ENCODE results near the gene PLEKHA8.

PLEKHA8 gene

DNA sequence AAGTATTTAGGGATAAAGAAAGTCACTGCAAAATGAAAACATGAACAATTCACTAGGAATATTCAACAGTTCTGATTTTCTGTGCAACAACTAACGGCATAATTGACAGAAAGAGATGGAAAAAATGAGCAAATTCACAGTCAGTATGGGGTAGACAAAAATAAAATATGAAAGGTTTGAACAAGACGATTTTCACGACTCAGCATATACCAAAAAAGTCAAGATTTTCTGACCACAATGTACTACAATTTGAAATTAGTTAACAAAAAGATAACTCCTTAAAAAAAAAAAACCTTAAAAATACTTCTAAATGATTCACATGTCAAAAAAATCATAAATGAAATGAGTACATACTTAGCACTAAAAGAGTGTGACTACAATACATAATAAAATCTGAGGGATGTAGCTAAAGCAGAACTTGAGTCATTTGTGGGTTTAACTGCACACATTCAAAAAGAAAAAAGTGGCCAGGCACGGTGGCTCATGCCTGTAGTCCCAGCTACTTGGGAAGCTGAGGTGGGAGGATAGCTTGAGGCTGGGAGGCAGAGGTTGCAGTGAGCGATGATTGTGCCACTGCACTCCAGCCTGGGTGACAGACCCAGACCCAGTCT lies 84.0 kb downstream of the PLEKHA8 start:
- no peak for DNase-seq (ENCODE audit: low spot score)

DNA sequence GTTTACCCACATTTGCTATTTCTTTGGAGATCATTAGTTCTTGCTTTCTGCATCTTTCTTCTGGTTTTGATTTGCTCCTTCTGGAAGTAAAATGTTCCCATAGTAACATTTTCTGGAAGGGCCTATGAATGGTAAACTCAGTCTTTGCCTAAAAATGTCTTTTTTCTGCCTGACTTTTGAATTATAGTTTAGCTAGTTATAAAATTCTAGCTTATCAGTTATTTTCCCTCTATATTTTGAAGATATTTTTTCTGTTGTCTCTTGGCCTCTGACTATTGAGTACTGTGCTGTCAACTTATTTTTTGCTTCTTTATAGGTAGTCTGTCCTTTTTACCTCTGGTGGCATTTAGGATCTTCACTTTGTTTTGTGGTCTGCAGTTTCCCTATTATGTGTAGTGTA lies 84.9 kb downstream of the PLEKHA8 start:
- no peak for DNase-seq (ENCODE audit: low spot score)

DNA sequence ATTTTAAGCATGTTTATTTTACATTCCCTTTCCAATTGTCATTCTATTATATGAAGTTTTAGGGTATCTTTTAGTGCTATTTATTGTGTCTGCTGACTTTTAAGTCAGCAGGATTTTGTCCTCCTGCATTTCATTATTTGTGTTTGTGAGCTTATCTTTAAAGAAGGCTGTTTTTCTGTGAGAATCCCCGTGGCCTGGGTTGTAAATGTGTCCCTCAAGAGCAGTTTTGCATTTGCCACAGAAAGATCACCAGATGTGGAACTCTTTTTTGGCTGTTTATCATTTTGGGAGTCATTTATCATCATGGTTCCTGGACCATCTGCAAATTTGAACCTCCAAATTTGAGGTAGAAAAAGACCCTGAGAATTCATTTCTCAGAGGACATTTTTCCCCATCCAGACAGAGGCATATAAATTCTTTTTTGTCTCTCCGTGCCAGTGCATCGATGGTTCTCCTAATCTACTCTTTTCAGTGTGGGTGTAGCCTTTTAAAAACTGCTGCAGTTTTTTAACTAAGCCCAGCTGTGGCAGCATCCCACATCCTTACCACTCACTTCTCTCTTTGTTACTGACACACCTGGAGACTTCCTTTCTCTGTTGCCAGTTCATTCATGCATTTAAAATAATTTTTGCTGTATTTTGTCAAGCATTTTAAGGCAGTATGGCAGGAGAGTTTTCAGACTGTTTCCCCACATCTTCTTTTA lies 86.5 kb downstream of the PLEKHA8 start:
- DNase-seq (ENCODE audit: low spot score) = no peak

DNA sequence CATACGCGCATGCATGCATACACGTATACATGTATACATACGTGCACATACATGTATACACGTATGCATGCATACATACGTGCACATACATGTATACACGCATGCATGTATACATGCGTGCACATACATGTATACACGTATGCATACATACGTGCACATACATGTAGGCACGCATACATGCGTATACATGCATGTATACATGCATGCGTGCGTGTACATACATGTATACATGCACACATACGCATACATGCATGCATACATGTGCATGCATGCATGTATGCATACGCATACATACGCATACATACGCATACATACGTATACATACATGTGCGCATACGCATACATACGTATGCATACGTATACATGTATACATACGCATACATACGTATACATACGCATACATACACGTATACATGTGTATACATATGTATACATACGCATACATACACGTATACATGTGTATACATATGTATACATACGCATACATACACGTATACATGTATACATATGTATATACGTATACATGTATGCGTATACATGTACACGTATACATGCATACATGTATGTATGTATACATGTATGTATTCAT lies 87.6 kb downstream of the PLEKHA8 start:
- no peak for DNase-seq (ENCODE audit: low spot score)

DNA sequence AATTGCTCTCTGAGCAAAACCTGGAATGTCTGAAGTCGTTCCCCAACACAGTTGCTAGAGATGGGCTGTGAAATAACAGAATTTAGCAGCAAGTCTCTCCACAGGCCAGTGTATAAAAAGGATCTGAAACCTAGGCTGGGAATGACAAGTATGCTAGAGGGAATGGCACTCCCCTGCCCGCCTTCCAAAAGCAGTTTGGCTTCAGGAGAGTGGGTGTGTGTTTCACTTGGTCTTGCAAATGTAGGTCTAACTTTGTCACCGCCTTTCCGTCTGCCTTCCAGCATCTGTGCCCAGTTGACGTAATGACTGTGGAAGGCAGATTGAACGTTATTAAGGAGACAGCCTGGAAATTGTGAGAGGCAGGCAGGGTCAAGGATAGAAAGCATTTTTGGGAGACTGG lies 88.6 kb downstream of the PLEKHA8 start:
- DNase-seq (ENCODE audit: low spot score) = no peak

DNA sequence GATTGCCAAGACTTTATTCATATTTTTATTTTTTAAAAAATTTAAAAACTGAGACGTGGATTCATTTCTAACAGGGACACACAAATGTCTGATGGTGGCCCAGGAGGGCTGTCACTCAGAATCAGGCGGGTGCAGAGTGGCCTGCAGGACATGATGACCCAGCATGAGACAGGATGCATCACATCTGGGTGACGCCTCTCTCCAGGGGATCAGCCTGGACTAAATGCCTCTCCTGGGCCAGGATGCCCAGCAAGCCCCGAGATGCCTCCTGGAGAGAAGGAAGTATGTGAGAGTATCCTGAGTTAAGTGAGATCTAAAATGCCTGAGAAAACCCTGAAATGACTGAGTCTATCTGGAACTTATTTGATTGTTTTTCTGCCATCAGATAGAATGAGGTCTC lies 89.7 kb downstream of the PLEKHA8 start:
- no peak for DNase-seq (ENCODE audit: low spot score)

DNA sequence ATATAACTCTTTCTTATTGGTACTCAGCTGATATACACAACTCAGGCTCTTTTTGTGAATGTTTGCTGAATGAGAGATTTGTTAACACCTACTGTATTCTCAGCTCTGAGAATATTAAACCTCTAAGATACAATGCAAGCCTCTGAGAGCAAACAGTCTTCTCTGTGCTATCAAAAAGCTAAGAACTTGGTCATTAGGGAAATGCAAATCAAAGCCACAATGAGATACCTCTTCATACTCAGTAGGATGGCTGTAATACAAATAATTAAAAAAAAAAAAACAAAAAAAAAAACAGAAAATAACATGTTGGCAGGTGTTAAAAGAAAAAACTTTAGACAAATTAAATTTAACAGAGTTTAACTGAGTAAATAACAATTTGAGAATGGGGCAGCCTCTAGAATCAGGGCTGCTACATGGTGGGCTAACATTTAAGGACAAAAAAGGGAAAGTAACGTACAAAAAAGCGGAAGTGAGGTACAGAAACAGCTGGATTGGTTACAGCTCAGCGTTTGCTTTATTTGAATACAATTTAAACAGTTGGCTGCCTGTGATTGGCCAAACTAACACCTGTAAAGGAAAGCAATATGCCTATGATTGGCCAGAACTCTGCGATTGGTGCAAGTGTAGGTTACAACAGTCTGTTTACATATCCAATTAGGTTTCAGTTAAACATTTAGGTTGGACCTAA lies 91.8 kb downstream of the PLEKHA8 start:
- DNase-seq (ENCODE audit: low spot score) = no peak

DNA sequence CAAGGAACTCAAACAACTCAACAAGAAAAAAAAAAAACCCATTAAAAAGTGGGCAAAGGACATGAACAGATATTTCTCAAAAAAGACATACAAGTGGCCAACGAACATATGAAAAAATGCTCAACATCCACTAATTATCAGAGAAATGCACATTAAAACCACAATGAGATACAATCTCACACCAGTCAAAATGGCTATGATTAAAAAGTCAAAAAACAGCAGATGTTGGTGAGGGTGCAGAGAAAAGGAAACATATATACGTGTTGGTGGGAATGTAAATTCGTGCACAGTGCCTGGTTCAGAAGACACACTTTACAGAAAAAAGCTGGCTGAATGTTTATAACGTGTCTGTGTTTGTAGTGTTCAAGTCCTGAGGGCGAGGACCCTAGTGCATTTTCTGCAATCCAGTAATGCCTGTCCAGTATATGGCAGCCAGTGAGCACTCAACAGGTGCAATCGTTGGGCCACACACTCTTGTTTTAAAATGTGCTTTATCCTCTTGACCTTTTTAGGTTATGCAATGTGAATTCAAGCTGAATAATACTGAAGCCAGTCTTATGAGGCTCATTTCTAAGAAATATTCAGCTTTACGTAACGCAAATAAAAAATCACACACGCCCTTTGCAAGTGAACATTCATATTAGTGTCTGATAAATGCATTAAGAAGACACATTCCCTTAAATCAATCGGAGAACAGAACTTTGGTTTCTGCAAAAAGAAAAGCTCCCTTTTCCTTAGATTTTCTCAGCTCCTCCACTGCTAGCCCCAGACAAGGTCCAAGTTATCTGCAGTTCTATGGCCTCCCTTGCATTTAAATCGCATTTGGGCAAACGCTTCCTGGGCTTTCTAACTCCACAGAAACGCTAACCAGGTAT lies 105.8 kb downstream of the PLEKHA8 start:
- no peak for DNase-seq (ENCODE audit: low spot score)

DNA sequence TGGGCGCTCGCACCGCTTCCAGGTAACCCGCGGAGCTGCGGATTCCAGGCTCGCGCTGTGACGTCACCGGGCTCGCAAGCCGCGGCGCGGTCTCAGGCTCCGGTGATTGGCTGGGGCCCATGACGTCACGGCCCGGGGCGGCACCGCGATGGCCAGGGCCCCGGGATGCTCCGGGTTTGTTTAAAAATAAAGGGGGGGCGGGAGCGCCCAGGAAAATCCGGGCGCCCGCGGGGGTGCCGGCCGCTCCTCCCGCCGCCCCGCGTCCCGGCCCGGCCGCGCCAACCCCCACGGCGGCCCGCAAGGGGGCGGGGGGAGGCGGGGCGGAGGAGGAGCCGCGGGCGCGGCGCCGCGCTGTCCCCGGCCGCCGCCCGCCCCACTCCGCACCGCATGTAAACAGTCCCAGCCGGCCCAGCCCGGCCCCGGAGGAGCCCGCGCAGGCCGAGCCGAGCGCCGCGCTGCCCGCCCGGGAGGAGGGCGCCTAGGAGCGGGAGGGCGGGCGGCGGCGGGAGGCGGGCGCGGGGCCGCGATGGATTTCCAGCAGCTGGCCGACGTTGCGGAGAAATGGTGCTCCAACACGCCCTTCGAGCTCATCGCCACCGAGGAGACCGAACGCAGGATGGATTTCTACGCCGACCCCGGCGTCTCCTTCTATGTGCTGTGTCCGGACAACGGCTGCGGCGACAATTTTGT lies 106.5 kb downstream of the PLEKHA8 start, which contains the start of gene MTURN:
TSS of gene MTURN (plus strand) at position 376 of the 690 bp plus-strand sequence. CDS start at position 527, 151 bp downstream.
- DNase-seq (ENCODE audit: low spot score) = peak; percentile 100

DNA sequence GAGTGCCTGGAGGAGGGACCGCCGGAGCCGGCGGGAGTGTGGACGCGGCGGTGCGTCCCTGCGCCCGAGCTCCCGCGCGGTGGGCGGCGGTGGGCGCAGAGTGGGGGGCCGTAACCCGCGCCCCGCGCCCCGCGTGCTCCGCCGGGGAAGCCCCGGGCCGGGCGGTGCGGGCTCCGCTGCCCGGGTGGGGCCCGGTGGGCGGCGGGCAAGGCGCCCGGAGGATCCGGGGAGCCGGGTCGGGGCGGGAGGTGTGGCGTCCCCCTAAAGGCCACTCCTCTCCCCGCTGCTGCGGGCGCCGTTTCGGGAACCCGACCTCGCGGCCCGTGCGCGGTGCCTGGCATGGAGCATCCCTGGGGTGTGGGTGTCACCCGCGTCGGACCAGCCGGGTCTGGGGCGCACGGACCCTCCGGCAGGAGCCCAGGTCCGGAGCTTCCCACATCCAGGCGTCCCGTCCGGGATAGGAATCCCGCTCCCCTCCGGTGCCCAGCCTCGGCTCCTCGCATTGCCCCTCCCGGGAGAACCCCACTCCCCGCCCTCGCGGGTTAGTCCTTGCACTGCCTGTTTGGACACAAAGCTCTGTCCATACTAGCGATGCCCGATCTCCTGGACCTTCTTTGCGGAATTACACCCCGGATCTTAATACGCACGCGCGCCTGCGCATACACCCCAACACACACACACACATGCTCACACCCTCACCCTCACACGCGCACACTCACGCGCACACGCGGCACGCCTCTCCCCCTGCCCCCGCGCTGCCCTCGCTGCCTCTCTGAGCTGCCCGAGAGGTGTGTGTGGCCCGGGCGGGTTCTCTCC lies 107.3 kb downstream of the PLEKHA8 start:
- peak; percentile 60 for DNase-seq (ENCODE audit: low spot score)

DNA sequence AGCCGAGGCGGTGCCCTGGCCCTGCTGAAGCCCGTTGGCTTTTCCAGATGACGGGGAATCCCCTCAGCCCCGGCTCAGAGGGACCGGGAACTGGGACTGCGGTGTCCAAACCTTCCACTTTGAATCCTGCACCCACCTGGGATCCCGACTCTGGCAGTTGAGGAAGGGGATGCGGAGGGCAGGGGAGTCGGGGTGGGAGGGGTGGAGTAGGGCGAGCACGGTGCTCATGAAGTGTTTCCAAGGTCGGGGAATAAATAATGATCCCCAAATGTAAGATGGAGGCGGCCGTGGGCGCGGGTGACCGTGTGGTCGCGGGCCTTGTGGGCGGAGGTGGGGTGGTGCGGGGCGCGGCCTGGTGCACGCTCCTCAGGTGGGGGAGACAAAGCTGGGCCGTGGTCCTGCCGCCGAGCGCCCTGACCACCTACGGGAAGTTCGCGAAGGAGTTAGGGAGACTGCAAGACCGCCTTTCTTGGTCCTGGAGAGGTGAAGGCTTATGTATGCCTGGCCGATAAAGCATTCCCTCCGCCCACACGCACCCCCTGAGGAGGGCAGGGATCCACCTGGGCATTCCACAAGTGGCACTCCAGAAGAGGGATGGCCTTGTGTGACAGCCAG lies 108.0 kb downstream of the PLEKHA8 start:
- DNase-seq (ENCODE audit: low spot score) = peak; percentile 57

DNA sequence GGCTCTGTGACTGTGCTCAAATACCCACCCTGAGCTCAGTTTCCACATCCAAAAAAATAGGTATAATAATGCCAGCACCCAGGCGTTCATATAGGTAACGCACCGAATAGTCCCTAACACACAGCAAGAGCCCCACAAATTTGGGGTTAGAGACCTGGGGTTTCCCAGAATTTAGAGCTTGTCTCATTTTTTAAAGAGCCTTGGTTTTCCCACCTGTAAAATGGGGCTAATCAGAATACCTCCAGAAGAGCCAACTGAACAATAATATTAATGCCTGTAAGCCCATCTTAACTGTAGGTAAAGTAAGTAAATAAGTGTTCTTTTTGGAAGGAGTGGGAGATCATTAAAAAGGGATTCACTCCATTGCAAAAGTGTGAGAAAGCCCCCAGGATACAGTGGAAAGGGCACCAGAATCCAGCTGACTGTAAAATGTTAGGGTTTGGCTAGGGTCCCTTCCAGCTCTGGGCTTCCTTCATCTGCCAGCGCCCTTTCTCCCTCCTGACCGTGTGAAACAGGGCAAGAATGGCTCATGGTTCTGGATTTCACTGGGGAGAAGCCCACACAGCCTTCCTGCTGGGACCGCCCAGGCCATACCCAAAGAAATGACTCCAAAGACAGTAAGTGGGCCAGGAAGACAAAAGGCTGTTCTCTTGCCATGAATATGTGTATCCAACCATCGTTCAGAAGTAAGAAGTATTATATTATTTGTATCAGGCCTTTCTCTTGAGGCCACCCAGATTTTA lies 108.7 kb downstream of the PLEKHA8 start:
- no peak for DNase-seq (ENCODE audit: low spot score)

DNA sequence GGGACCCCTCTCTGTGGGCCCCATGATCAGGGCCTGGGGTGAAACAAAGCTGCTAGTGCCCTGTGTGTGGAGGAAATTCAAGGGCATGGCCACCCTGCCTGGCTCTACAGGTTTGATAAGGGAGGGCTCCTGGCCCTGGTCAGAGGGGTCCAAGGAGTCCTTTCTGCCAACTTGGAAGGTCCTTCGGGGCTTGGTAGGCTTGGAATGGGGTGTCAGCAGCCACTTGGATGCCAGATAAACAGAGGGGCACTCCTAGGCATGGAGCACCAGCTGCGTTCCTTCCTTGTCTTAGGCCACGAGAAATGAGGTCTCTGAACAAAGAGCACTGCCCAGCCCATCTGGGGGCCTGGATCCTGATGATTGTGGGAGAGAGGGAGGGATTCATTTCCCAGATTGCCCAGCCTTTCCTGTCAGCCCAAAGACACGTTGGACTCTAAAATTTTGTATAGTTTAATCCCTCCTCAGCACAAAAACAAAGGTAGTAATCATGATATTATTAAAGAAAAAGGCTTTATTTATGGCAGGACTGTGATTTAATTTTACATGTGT lies 111.7 kb downstream of the PLEKHA8 start:
- DNase-seq (ENCODE audit: low spot score) = no peak

DNA sequence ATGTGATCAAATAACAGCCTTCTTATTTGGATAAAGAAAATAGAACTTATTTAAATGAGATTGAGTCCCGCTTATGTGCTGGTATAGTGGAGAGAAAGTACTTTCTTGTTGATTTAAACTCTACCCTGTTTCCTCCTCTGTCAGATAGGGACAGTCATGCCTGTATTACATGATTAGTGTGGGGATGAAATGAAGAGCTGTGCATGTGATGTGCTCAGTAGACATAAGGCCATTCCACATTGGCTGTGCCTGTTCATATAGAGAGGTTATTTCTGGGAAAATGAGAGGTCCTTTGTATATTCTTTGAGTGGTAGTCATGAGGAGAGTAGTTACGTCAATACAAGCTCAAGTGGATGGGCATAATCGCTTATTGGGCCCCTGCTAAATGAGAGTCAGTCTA lies 112.2 kb downstream of the PLEKHA8 start:
- DNase-seq (ENCODE audit: low spot score) = no peak

DNA sequence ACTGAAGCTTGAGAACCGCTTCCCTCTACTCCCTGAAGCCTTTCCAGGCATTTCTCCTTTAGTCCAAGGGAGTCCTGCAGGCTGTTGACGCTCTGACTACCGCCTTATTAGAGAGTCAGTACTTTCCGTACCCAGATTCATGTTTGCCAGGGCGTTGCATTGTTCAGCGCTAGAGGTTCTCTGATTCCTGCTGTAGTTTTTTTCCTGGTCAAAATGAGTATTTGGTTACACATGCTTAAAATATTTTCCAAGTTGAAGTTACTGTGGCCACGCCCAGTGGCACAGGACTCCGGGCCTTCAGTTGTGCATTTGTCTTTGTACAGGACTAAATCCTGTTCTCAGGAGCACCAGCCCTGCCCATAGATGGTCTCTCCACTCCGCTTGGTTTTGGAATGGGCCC lies 114.5 kb downstream of the PLEKHA8 start:
- DNase-seq (ENCODE audit: low spot score) = no peak

DNA sequence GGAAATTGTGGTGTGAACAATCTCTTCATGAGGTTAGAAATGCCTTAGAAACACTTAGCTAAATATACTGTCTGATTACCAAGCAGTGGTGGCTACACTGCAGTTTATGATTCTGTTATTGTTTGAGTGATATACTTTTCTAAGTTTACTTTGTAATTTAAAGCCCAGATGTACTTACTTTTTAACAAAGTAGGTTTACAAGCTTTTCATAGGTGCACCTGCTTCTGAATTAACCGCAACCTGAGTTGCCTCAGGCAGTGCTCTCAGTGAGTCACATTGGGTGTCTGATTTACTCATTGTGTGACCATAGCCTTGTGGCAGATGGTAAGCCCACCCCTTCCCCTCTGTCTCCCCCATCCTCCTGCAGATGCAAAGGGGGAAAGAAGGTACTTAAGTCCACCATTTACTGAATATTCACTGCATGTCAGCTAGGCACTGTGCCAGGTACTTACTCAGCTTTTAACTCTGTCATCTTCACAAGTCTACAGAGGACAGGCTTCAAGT lies 115.6 kb downstream of the PLEKHA8 start:
- DNase-seq (ENCODE audit: low spot score) = no peak

DNA sequence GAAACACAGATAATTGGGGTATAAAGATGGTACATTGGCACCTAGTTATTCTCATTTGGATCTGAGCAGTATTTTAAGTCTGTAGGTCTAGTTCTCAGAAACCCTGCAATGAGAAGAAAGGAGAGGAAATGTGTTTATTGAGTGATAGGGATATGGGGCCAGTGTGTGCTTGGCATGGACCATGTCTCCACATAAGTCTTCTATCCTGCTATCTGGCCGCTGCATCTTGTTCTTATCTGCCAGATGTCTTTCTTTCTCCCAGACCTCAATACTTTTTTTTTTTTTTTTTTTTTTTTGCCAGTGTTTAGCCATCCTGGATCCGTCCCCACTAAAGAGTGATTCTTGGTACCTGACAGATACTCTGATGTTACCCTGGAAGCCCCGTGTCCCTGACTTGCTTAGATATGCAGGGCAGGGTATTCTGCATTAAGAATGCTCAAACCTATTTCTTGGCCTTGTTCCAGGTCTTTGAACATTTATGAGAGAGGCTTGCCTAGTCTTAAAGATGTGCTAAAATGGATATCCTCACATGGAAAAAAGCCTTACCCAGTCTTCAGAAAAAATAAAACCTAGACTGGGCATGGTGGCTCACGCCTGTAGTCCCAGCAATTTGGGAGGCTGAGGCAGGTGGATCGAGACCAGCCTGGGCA lies 116.6 kb downstream of the PLEKHA8 start:
- no peak for DNase-seq (ENCODE audit: low spot score)

DNA sequence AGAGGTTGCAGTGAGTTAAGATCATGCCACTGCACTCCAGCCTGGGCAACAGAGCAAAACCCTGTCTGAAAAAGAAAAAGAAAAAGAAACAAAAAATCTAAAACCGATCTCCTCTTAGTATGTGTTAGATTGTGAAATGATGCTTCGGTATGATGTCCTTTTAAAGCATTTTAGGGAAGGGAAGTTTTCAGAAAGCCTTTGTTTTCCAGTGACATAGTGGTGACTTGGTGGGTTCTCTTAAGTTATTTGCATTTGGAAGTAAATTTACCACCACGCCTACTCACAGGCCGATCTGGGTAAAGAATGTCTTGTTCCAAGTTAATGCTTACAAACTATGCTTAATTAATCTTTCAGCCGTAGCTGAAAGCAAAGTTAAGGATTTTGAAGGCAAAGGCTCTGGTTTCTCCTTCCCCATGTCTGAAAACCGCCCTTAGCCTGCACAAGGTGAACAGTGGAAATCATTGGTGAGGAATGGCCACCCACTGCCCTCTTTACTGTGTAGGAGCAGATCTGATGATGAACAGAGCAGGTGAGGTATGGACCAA lies 117.3 kb downstream of the PLEKHA8 start:
- DNase-seq (ENCODE audit: low spot score) = no peak
